OCI-LY7 (cell line): ENCODE measurements around the gene DPT. TPM values are rescaled to one million over a fixed set of nuclear protein-coding genes. Genes with fewer than 3 reads are reported as not detected.

Experiments used
- BruUV-seq: library from RNA; stranded (reverse); fragments of 400-500 nt; replicated peaks from 2 replicates; lab custom pipeline; 2021; lab: Mats Ljungman, UMichigan
- CTCF ChIA-PET: fragments of 300-600 bp; sonication (Branson Sonifier 250); formaldehyde crosslinking; loops from one replicate; lab custom pipeline; 2022; ENCODE audit warnings: antibody characterized with exemption; ENCODE audit not compliant: unreplicated experiment; lab: Charles Lee
- POLR2A ChIA-PET: fragments of 300-600 bp; sonication (Branson Sonifier 250); formaldehyde crosslinking; loops from one replicate; lab custom pipeline; 2022; ENCODE audit warnings: antibody characterized with exemption; lab: Charles Lee
- DNase-seq: peaks from one replicate; pipeline ENCODE4 v3.0.0-alpha.2; 2015; ENCODE audit warnings: low spot score
- H2AFZ ChIP-seq: fragments of 200-600 bp; sonication (generic), shearing (Covaris generic); 2 replicates; pipeline ENCODE4 v1.6.1; 2014; ENCODE audit warnings: mild to moderate bottlenecking, antibody characterized with exemption, low read length, moderate library complexity
- H3K27ac ChIP-seq: fragments of 200-600 bp; sonication (generic); 2 replicates; pipeline ENCODE4 v1.5.1; 2014; ENCODE audit warnings: mixed run types, low read depth, mild to moderate bottlenecking, moderate library complexity, low read length, inconsistent platforms; ENCODE audit not compliant: poor library complexity, severe bottlenecking
- H3K36me3 ChIP-seq: fragments of 200-600 bp; sonication (generic); 2 replicates; pipeline ENCODE4 v1.6.1; 2014; ENCODE audit warnings: mild to moderate bottlenecking, antibody characterized with exemption, low read length, moderate library complexity, mixed read lengths; ENCODE audit not compliant: insufficient read depth
- H3K4me1 ChIP-seq: fragments of 200-600 bp; sonication (generic); 2 replicates; pipeline ENCODE4 v1.5.1; 2014; ENCODE audit warnings: mild to moderate bottlenecking, low read length; ENCODE audit not compliant: insufficient read depth, poor library complexity, severe bottlenecking
- H3K4me2 ChIP-seq: fragments of 200-600 bp; sonication (generic); 2 replicates; pipeline ENCODE4 v1.6.1; 2014; ENCODE audit warnings: mild to moderate bottlenecking, low read length
- H3K4me3 ChIP-seq: fragments of 200-600 bp; sonication (generic); 2 replicates; pipeline ENCODE4 v1.5.1; 2014; ENCODE audit warnings: mild to moderate bottlenecking, low read depth, low read length; ENCODE audit not compliant: poor library complexity, severe bottlenecking
- H3K79me2 ChIP-seq: fragments of 200-600 bp; sonication (generic); 2 replicates; pipeline ENCODE4 v1.6.1; 2016; ENCODE audit warnings: low read depth, mild to moderate bottlenecking, low read length, moderate library complexity, mixed read lengths; ENCODE audit not compliant: insufficient read depth
- H3K9me2 ChIP-seq: fragments of 200-600 bp; sonication (generic); 2 replicates; pipeline ENCODE4 v1.6.1; 2016; ENCODE audit warnings: mild to moderate bottlenecking, low read length, mixed read lengths; ENCODE audit not compliant: insufficient read depth
- H3K9me3 ChIP-seq: fragments of 200-600 bp; sonication (generic); 2 replicates; pipeline ENCODE4 v1.6.1; 2014; ENCODE audit warnings: mild to moderate bottlenecking, mixed run types, low read length, mixed read lengths
- H4K20me1 ChIP-seq: fragments of 200-600 bp; sonication (generic); 2 replicates; pipeline ENCODE4 v1.6.1; 2014; ENCODE audit warnings: mild to moderate bottlenecking, antibody characterized with exemption, low read length, moderate library complexity, mixed read lengths; ENCODE audit not compliant: insufficient read depth
- CTCF ChIP-seq: fragments of 200-600 bp; sonication (generic); conservative IDR thresholded peaks from 2 replicates; pipeline ENCODE4 v1.5.1; 2014; ENCODE audit warnings: mild to moderate bottlenecking, antibody characterized with exemption, low read length, moderate library complexity, mixed read lengths
- EZH2phosphoT487 ChIP-seq: fragments of 200-600 bp; sonication (generic); IDR thresholded peaks from 2 replicates; pipeline ENCODE4 v1.6.1; 2018; ENCODE audit warnings: low read depth, borderline replicate concordance, mild to moderate bottlenecking, mixed run types, antibody characterized with exemption, low read length, moderate library complexity, mixed read lengths
- intact Hi-C: fragments of 100-400 bp; cut with micrococcal nuclease; formaldehyde crosslinking; loops from one replicate; pipeline ENCODE4 v1.10.0; 2022; ENCODE audit not compliant: unreplicated experiment
- total RNA-seq, 2 experiments: library from RNA; depleted of rRNA in 1 of 2; stranded (reverse); fragments of >200 nt in 1 of 2; shearing (Covaris generic) in 1 of 2; gene quantifications; 2 replicates each; pipeline ENCODE4 v1.2.3, GENCODE V29; 2014 to 2022

DPT gene
- total RNA-seq, 2 experiments from 2014 or later = not detected

DNA sequence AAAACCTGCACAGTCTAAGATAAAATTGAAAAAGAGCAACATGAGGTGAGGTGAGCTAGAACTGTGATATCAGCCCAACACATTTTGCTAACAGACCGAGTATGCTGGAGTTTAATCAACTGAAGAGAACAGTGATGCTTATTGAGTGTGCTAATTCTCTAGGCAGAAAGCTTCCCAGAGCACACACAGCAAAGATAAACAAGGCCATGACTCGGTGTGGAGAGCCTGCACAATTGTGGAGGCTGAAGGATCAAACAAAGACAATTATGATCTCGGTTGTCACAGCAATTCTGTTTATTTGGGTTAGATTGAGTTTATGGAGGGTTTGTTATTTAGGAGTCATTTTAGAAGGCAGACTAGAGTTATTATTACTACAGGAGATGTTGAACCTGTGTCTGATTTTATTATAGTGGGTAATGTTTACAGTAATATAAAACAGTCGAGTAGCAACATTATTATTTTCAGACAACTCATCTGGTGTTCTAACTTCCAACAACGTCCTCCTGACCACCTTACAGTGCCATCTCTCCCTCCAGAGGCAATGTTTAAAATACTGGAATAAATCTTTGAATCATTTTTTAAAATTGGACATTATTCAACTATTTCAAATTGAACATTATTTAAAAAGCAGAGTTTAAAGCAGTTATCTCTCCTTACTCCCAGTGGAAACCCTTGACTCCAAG, 40.2 kb downstream of the DPT start:
- no TSS peak for BruUV-seq
- Histone ChIP-seq H3K9me2 (no peaks in the 10 kb centered on the region), H3K4me1 (no peaks in the 10 kb centered on the region), H3K79me2 (no peaks in the 10 kb centered on the region), H3K27ac (no peak overlapping the region), H3K9me3 (no peaks in the 10 kb centered on the region), H4K20me1 (no peaks in the 10 kb centered on the region), H2AFZ (no peak overlapping the region), H3K4me3 (no peak overlapping the region), H3K4me2 (no peak overlapping the region), H3K36me3 (no peaks in the 10 kb centered on the region)
- intact Hi-C loops = no loop called here
- CTCF ChIA-PET = interaction anchor here (0.5 kb wide), 1 partner anchor 86 kb away, joined by 3 read pairs; no protein-coding TSS in a partner anchor
- DNase-seq = no peak
- TF ChIP-seq CTCF (no peak), EZH2phosphoT487 (no peak)
- POLR2A ChIA-PET = interaction anchor here (0.6 kb wide), 1 partner anchor 214 kb away, joined by 3 read pairs; no protein-coding TSS in a partner anchor

DNA sequence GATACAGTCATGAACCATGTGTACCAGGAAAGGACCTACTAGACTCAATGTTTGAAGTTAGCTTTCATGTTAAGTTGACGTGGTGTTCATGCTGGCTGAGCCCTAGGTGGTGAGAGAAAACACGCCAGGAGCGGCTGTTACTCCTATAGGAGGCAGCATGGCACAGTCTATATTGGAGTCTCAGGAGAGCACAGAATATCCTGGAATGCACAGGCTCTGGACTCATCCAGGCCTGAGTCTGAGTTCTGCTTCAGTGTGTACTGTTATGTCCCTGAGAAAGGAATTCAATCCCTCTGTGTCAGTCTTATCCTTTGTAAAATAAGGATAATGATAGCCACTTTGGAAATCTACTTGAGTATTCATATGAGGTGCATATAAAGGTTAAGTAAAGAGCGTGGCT, 41.2 kb downstream of the DPT start:
- BruUV-seq = no TSS peak
- Histone ChIP-seq H4K20me1 (no peaks in the 10 kb centered on the region), H3K9me2 (no peaks in the 10 kb centered on the region), H3K27ac (no peak overlapping the region), H3K79me2 (no peaks in the 10 kb centered on the region), H2AFZ (no peak overlapping the region), H3K36me3 (no peaks in the 10 kb centered on the region), H3K9me3 (no peaks in the 10 kb centered on the region), H3K4me1 (no peaks in the 10 kb centered on the region), H3K4me3 (no peak overlapping the region), H3K4me2 (no peak overlapping the region)
- ChIA-PET CTCF (no interaction called here), POLR2A (no interaction called here)
- intact Hi-C loops = no loop called here
- TF ChIP-seq EZH2phosphoT487 (no peak), CTCF (no peak)
- DNase-seq = no peak

DNA sequence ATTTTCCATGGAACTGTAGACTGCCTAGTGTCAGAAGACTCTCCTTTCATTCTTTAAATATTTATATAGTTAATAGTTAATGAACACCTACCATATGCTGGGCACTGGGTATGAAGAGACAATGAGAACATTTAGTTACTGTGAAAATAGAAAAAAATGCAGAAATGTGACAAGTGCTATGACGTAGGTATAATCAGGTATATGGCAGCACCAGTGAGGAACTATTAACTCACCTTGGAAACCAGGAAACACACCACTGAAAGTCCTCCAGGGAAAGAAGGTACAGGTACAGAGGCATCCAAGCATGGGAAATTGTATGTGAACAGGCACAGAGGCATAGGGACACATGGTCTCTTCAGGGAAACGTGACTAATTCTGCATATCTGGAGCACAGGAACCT, 42.3 kb downstream of the DPT start:
- ChIA-PET POLR2A (no interaction called here), CTCF (no interaction called here)
- Histone ChIP-seq H3K9me3 (no peaks in the 10 kb centered on the region), H3K4me2 (no peak overlapping the region), H3K79me2 (no peaks in the 10 kb centered on the region), H3K27ac (no peak overlapping the region), H4K20me1 (no peaks in the 10 kb centered on the region), H3K9me2 (no peaks in the 10 kb centered on the region), H3K36me3 (no peaks in the 10 kb centered on the region), H3K4me3 (no peak overlapping the region), H3K4me1 (no peaks in the 10 kb centered on the region), H2AFZ (no peak overlapping the region)
- no peak for DNase-seq
- TF ChIP-seq CTCF = no peak
- no peak for TF ChIP-seq EZH2phosphoT487
- intact Hi-C loops = no loop called here
- BruUV-seq = no TSS peak
